Measurements from ENCODE around the gene PRKAR2B. TPM values are rescaled to one million over a fixed set of nuclear protein-coding genes. Genes with fewer than 3 reads are reported as not detected.

PRKAR2B gene
- total RNA-seq, 3 donors from 2014 or later = 34.7 to 252 (median 64.1) TPM

- DNase-seq (ENCODE audit: low spot score in 2 of 2) = no peak
- Histone ChIP-seq H3K4me3 (no peak overlapping the region), H3K36me3 (no peaks in the 10 kb centered on the region), H3K27ac (no peak overlapping the region), H3K9me3 (no peaks in the 10 kb centered on the region), H3K4me1 (no peaks in the 10 kb centered on the region), H3K27me3 (no peaks in the 10 kb centered on the region)
- intact Hi-C loops (cut with DNase I; ENCODE audit: low total_unique reads) = no loop called here
- TF ChIP-seq POLR2AphosphoS5 (IDR thresholded peaks at IDR 0.05) (no peak), CTCF (IDR thresholded peaks at IDR 0.05) (no peak), POLR2A (IDR thresholded peaks at IDR 0.05) (no peak)
Measured at GRCh38 chr7:107068156-107068555, 23.7 kb downstream of the PRKAR2B start.

GRCh38 chr7:107069457-107069856 is 25.0 kb downstream of the PRKAR2B start:
- no peaks in the 10 kb centered on the region for H3K27me3 ChIP-seq
- no peak overlapping the region for H3K4me3 ChIP-seq
- no peaks in the 10 kb centered on the region for H3K4me1 ChIP-seq
- intact Hi-C loops (cut with DNase I; ENCODE audit: low total_unique reads) = no loop called here
- no peaks in the 10 kb centered on the region for H3K36me3 ChIP-seq
- no peaks in the 10 kb centered on the region for H3K9me3 ChIP-seq
- TF ChIP-seq POLR2A (IDR thresholded peaks at IDR 0.05) = no peak
- no peak for TF ChIP-seq CTCF (IDR thresholded peaks at IDR 0.05)
- no peak for TF ChIP-seq POLR2AphosphoS5 (IDR thresholded peaks at IDR 0.05)
- no peak for DNase-seq (ENCODE audit: low spot score in 2 of 2)
- H3K27ac ChIP-seq = no peak overlapping the region

- no peak overlapping the region for H3K4me3 ChIP-seq
- H3K36me3 ChIP-seq = no peaks in the 10 kb centered on the region
- no peaks in the 10 kb centered on the region for H3K9me3 ChIP-seq
- DNase-seq (ENCODE audit: low spot score in 2 of 2) = no peak
- intact Hi-C loops (cut with DNase I; ENCODE audit: low total_unique reads) = no loop called here
- TF ChIP-seq POLR2AphosphoS5 (IDR thresholded peaks at IDR 0.05) (no peak), CTCF (IDR thresholded peaks at IDR 0.05) (no peak), POLR2A (IDR thresholded peaks at IDR 0.05) (no peak)
- H3K4me1 ChIP-seq = no peaks in the 10 kb centered on the region
- H3K27ac ChIP-seq = no peak overlapping the region
- no peaks in the 10 kb centered on the region for H3K27me3 ChIP-seq
Measured at GRCh38 chr7:107070710-107071109, 26.2 kb downstream of the PRKAR2B start.

GRCh38 chr7:107071129-107071528 is 26.6 kb downstream of the PRKAR2B start:
- intact Hi-C loops (cut with DNase I; ENCODE audit: low total_unique reads) = no loop called here
- Histone ChIP-seq H3K9me3 (no peaks in the 10 kb centered on the region), H3K4me1 (no peaks in the 10 kb centered on the region), H3K27ac (no peak overlapping the region), H3K4me3 (no peak overlapping the region), H3K27me3 (no peaks in the 10 kb centered on the region), H3K36me3 (no peaks in the 10 kb centered on the region)
- no peak for DNase-seq (ENCODE audit: low spot score in 2 of 2)
- TF ChIP-seq POLR2AphosphoS5 (IDR thresholded peaks at IDR 0.05) = no peak
- TF ChIP-seq POLR2A (IDR thresholded peaks at IDR 0.05) = no peak
- no peak for TF ChIP-seq CTCF (IDR thresholded peaks at IDR 0.05)

- TF ChIP-seq POLR2AphosphoS5 (IDR thresholded peaks at IDR 0.05) = no peak
- TF ChIP-seq CTCF (IDR thresholded peaks at IDR 0.05) = no peak
- no peak for TF ChIP-seq POLR2A (IDR thresholded peaks at IDR 0.05)
- intact Hi-C loops (cut with DNase I; ENCODE audit: low total_unique reads) = no loop called here
- no peak overlapping the region for H3K4me3 ChIP-seq
- H3K27me3 ChIP-seq = no peaks in the 10 kb centered on the region
- no peak for DNase-seq (ENCODE audit: low spot score in 2 of 2)
- no peaks in the 10 kb centered on the region for H3K36me3 ChIP-seq
- no peaks in the 10 kb centered on the region for H3K4me1 ChIP-seq
- H3K27ac ChIP-seq = no peak overlapping the region
- H3K9me3 ChIP-seq = no peaks in the 10 kb centered on the region
Measured at GRCh38 chr7:107072133-107072532, 27.6 kb downstream of the PRKAR2B start.

Measured in breast epithelium (tissue), 4 donors.